Osteocyte (in vitro differentiated cells): ENCODE measurements around the gene ATF7. TPM values are rescaled to one million over a fixed set of nuclear protein-coding genes. Genes with fewer than 3 reads are reported as not detected.

Experiments used
- DNase-seq: peaks from one replicate; pipeline ENCODE4 v3.0.0; 2021; ENCODE audit warnings: mixed read lengths; ENCODE audit not compliant: unreplicated experiment; ENCODE audit errors: extremely low spot score
- H3K27ac Mint-ChIP-seq: one replicate; pipeline ENCODE4 v1.8.0; 2021; ENCODE audit warnings: mild to moderate bottlenecking, mixed read lengths; ENCODE audit not compliant: unreplicated experiment
- H3K27me3 Mint-ChIP-seq: one replicate; pipeline ENCODE4 v1.8.0; 2021; ENCODE audit warnings: mixed read lengths; ENCODE audit not compliant: unreplicated experiment
- H3K36me3 Mint-ChIP-seq: one replicate; pipeline ENCODE4 v1.8.0; 2021; ENCODE audit warnings: mixed read lengths; ENCODE audit not compliant: unreplicated experiment
- H3K4me1 Mint-ChIP-seq: one replicate; pipeline ENCODE4 v1.8.0; 2021; ENCODE audit warnings: mixed read lengths; ENCODE audit not compliant: unreplicated experiment
- H3K4me3 Mint-ChIP-seq: one replicate; pipeline ENCODE4 v1.8.0; 2021; ENCODE audit warnings: mild to moderate bottlenecking, moderate library complexity, mixed read lengths; ENCODE audit not compliant: unreplicated experiment
- H3K9me3 Mint-ChIP-seq: one replicate; pipeline ENCODE4 v1.8.0; 2021; ENCODE audit warnings: mixed read lengths; ENCODE audit not compliant: unreplicated experiment
- CTCF ChIP-seq: fragments of 200-600 bp; sonication (generic); IDR thresholded peaks from 2 replicates; pipeline ENCODE4 v1.5.0; 2021; ENCODE audit warnings: antibody characterized with exemption, mild to moderate bottlenecking, moderate library complexity
- total RNA-seq: library from RNA; stranded (reverse); gene quantifications from 2 replicates; pipeline ENCODE4 v1.2.1, GENCODE V29; 2021

ATF7 gene
- total RNA-seq, 1 donor from 2014 or later = 50.0 TPM

- H3K36me3 Mint-ChIP-seq = peaks cover 18% of the 10 kb centered on the region
- H3K27me3 Mint-ChIP-seq = no peaks in the 10 kb centered on the region
- H3K4me1 Mint-ChIP-seq = peaks cover 26% of the 10 kb centered on the region
- no peaks in the 10 kb centered on the region for H3K9me3 Mint-ChIP-seq
- no peak for DNase-seq
- TF ChIP-seq CTCF = no peak
- H3K27ac Mint-ChIP-seq = peak overlapping the region; percentile 88
- H3K4me3 Mint-ChIP-seq = no peak overlapping the region
Measured at GRCh38 chr12:53596920-53597363, 29.2 kb downstream of the ATF7 start.

- H3K27me3 Mint-ChIP-seq = no peaks in the 10 kb centered on the region
- no peaks in the 10 kb centered on the region for H3K9me3 Mint-ChIP-seq
- no peak for TF ChIP-seq CTCF
- H3K4me1 Mint-ChIP-seq = peaks cover 38% of the 10 kb centered on the region
- H3K36me3 Mint-ChIP-seq = peaks cover 15% of the 10 kb centered on the region
- no peak for DNase-seq
- no peak overlapping the region for H3K27ac Mint-ChIP-seq
- no peak overlapping the region for H3K4me3 Mint-ChIP-seq
Measured at GRCh38 chr12:53594897-53595615, 31.1 kb downstream of the ATF7 start.

GRCh38 chr12:53593707-53594106 is 32.5 kb downstream of the ATF7 start:
- H3K9me3 Mint-ChIP-seq = no peaks in the 10 kb centered on the region
- H3K36me3 Mint-ChIP-seq = peaks cover 8% of the 10 kb centered on the region
- no peaks in the 10 kb centered on the region for H3K27me3 Mint-ChIP-seq
- H3K4me1 Mint-ChIP-seq = peaks cover 38% of the 10 kb centered on the region
- no peak for TF ChIP-seq CTCF
- H3K27ac Mint-ChIP-seq = no peak overlapping the region
- H3K4me3 Mint-ChIP-seq = no peak overlapping the region
- DNase-seq = no peak

- H3K27ac Mint-ChIP-seq = no peak overlapping the region
- no peaks in the 10 kb centered on the region for H3K27me3 Mint-ChIP-seq
- DNase-seq = no peak
- peaks cover 35% of the 10 kb centered on the region for H3K4me1 Mint-ChIP-seq
- no peak for TF ChIP-seq CTCF
- H3K9me3 Mint-ChIP-seq = no peaks in the 10 kb centered on the region
- no peak overlapping the region for H3K4me3 Mint-ChIP-seq
- peaks cover 1% of the 10 kb centered on the region for H3K36me3 Mint-ChIP-seq
Measured at GRCh38 chr12:53593031-53593430, 33.2 kb downstream of the ATF7 start.

GRCh38 chr12:53592426-53592825 is 33.8 kb downstream of the ATF7 start:
- no peak for TF ChIP-seq CTCF
- H3K27ac Mint-ChIP-seq = peak overlapping the region; percentile 64
- H3K4me1 Mint-ChIP-seq = peaks cover 34% of the 10 kb centered on the region
- H3K9me3 Mint-ChIP-seq = no peaks in the 10 kb centered on the region
- DNase-seq = no peak
- no peaks in the 10 kb centered on the region for H3K36me3 Mint-ChIP-seq
- H3K27me3 Mint-ChIP-seq = no peaks in the 10 kb centered on the region
- H3K4me3 Mint-ChIP-seq = no peak overlapping the region
